HG03378 (cell line): ENCODE results near the gene RCCD1.
"Not testable (repeated sequence)": the region's sequence is repeated elsewhere in the genome, so short reads cannot be mapped to it uniquely, and the experiment has no call there.

Experiments
- ATAC-seq: cut with Tn5 transposase; IDR thresholded peaks from one replicate; pipeline ENCODE4 v1.9.1; 2021; ENCODE audit warnings: mild to moderate bottlenecking, moderate library complexity; ENCODE audit not compliant: unreplicated experiment

RCCD1 gene

GRCh38 chr15:90917569-90917968 lies 37.1 kb upstream of the RCCD1 start:
- no peak for ATAC-seq

- no peak for ATAC-seq
Measured at GRCh38 chr15:90918034-90918788, 36.5 kb upstream of the RCCD1 start.

- no peak for ATAC-seq
Measured at GRCh38 chr15:90918835-90919234, 35.8 kb upstream of the RCCD1 start.

DNA sequence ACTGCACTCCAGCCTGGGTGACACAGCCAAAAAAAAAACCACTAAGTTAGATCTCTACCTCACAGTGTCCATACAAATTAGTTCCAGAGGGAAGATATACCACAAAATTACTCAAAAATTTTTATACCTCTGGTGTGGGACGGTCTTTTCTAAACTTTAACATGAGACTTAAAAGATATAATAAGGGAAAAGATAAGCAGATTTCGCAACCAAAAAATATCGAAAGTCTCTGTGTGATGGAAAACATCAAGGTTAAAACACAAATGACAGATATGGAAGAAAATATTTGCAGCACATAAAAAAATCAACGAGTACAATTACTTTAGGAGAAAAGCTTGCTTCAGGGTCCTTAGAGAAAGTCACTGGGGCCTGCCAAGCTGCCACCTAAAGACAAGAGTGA lies 32.8 kb upstream of the RCCD1 start:
- no peak for ATAC-seq

GRCh38 chr15:90922712-90923322 lies 31.9 kb upstream of the RCCD1 start:
- ATAC-seq: peak; percentile 68

- ATAC-seq: peak; percentile 69
Measured at GRCh38 chr15:90924375-90924774, 30.3 kb upstream of the RCCD1 start.

GRCh38 chr15:90926766-90927165 lies 27.9 kb upstream of the RCCD1 start:
- ATAC-seq: not testable (repeated sequence)

DNA sequence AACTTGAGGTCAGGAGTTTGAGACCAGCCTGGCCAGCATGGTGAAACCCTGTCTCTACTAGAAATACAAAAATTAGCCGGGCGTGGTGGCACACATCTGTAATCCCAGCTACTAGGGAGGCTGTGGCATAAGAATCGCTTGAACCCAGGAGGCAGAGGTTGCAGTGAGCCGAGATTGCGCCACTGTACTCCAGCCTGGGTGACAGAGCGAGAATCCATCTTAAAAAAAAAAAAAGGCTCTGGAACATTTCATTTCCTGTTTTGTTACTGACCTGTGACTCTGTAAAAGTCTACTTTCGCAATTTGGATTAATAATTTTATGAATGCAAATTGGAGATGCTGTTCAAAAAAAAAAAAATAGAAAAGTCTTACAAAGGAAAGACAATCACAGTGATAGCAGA lies 26.6 kb upstream of the RCCD1 start:
- not testable (repeated sequence) for ATAC-seq

DNA sequence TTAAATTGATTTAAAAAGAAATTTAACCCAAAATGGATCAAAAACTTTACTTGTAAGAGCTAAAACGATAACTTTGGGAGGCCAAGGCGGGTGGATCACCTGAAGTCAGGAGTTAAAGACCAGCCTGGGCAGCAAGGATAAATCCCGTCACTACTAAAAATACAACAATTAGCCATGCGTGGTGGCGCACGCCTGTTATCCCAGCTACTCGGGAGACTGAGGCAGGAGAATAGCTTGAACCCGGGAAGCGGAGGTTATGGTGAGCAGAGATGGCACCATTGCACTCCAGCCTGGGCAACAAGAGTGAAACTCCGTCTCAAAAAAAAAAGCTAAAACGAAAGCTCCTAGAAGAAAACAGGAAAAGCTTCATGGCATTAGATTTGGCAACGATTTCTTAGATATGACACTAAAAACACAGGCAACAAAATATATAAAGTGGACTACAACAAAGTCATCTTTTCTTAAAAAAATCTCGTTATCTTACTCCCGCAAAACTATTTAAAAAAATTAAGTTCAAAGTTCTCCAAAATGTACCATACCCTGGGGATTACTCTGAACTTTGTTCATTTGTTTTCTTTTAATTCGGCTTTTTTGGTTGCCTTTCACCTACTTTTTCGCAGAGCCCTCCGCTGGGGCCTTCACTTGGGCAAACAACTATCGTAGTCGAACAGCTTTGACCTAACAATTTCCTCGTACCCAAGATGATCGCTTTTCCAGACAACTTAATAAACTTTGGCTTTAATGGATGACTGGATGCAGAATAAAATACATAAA lies 25.3 kb upstream of the RCCD1 start:
- no peak for ATAC-seq

- no peak for ATAC-seq
Measured at GRCh38 chr15:90930861-90931574, 23.7 kb upstream of the RCCD1 start.

GRCh38 chr15:90931575-90931827 lies 23.2 kb upstream of the RCCD1 start:
- ATAC-seq: no peak

GRCh38 chr15:90931828-90932659 lies 22.6 kb upstream of the RCCD1 start, which contains the start of gene HDDC3:
TSS of gene HDDC3 (minus strand) at chr15:90932549. CDS start at chr15:90932540, 9 bp downstream.
- ATAC-seq: peak; percentile 52

DNA sequence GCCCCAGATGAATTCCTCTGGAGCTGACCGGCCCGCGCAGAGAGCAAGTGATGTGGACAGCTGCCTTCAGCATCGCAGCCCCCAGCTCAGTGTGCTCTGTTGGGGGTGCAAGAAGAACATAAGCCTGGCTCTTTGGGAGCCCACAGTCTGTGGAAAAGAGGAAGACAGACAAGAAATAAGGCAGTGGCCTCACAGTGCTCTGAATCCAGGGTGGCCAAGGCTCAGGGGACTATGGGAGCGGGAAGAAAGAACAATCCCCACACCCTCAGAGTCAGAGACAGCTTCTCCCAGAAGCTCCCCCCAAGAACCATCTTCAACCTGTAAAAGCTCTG lies 22.1 kb upstream of the RCCD1 start:
- no peak for ATAC-seq

GRCh38 chr15:90933301-90933700 lies 21.4 kb upstream of the RCCD1 start:
- no peak for ATAC-seq

GRCh38 chr15:90934256-90934948 lies 20.3 kb upstream of the RCCD1 start:
- ATAC-seq: peak; percentile 24

DNA sequence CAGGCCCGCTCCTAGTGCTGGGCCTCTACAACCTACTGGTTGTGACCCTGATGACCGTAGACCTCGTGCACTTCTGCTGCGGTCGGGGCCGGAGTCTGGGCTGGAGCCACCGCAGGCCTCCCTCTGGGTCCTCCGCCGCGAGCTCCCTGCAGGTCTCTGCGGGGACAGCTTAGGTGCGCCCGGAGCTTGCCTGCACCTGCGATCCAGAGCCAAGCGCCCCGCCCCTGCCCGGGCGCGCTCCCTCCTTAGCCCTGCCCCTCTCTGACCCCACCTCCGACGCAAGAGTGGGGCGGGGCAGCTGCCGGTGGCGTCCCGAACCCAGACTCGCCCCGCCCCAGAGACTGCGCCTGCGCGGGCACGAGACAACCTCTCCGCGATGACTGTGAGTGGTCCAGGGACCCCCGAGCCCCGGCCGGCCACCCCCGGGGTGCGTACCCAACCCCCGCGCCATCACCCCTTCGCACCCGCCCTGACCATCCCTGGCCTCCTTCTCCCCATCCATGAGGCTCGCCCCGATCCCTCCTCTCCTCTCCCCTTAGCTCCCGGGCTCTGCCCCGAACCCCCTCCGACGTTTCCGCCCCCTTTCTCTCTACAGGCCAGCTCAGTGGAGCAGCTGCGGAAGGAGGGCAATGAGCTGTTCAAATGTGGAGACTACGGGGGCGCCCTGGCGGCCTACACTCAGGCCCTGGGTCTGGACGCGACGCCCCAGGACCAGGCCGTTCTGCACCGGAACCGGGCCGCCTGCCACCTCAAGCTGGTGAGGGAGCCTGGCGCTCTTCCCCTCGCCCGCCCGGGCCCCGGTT lies 19.5 kb upstream of the RCCD1 start, which contains the start of gene UNC45A:
UNC45A (plus strand) TSS at position 337 of the 803 bp plus-strand sequence; CDS start at position 377, 40 bp downstream.
- ATAC-seq: peak; percentile 38

DNA sequence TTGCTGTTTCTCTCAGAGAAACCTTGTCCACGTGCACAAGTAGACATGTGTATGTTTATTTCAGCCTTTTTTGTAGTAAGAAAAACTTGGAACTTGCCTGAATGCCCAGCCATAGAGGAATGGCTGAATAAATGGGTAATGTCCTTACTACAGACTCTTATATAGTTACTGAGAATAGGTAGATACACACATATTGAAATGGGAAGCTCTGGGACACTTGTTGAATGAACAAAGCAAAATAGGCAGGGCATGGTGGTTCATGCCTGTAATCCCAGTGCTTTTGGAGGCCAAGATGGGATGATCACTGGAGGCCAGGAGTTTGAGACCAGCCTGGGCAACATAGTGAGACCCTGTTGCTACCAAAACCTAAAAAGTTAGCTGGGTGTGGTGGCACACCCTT lies 17.9 kb upstream of the RCCD1 start:
- no peak for ATAC-seq

DNA sequence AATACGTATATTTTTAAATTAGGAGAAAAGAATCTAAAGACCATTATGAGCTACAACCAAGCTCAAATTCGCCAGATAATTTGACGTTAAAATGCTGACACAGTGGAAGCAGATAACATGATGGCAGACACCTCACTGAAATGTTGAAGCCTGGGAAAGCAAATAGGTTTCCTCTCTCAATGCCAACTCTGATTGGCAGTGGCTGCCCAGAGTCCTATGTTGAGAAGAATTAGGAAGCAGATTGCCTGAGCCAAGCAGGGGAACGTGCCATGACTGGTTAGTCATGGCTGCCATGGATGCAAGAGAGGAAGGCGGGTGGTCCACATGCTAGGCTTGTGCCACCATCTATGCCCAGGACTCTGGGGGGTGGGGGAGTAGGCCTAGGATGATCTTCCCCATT lies 16.4 kb upstream of the RCCD1 start:
- ATAC-seq: no peak

GRCh38 chr15:90939756-90940155 lies 14.9 kb upstream of the RCCD1 start:
- ATAC-seq: no peak
